22Rv1 (cell line): ENCODE data around the gene ANXA6.

Experiments
- CTCF ChIP-seq: fragments of 450-650 bp; IDR thresholded peaks from 2 replicates; pipeline ENCODE4 v1.5.1; 2017; ENCODE audit warnings: mild to moderate bottlenecking
- ZFX ChIP-seq: fragments of 450-650 bp; IDR thresholded peaks from 2 replicates; pipeline ENCODE4 v1.6.1; 2017; ENCODE audit warnings: antibody characterized with exemption, borderline replicate concordance

- TF ChIP-seq CTCF: no peak
- no peak for TF ChIP-seq ZFX
Measured at GRCh38 chr5:151183456-151184245, 26.1 kb upstream of the ANXA6 start.
